ENCODE data around the gene EIF5. TPM values are rescaled to one million over a fixed set of nuclear protein-coding genes. Genes with fewer than 3 reads are reported as not detected.
A peak's percentile ranks its signal among the peaks of the same experiment; 100 is the strongest.

The EIF5 gene
- 266 TPM for total RNA-seq
- long read RNA-seq, full-length matches to known transcripts = 159 of 416 reads
- long read RNA-seq, partial matches to known transcripts = 199 of 416 reads
- long read RNA-seq, other reads (novel, unspliced or antisense) = 58 of 416 reads

- peak; percentile 96 to 97 for ATAC-seq
- DNase-seq = peak; percentile 99
- Histone ChIP-seq H3K36me3 (peaks cover 39% of the 10 kb centered on the region), H3K27me3 (ENCODE audit: low read depth) (no peaks in the 10 kb centered on the region), H3K27ac (peak within 1 kb of the TSS; percentile 100), H3K4me1 (peaks cover 41% of the 10 kb centered on the region), H3K9me3 (no peaks in the 10 kb centered on the region), H3K4me3 (peak within 1 kb of the TSS; percentile 93)
- TF ChIP-seq CTCF (IDR thresholded peaks at IDR 0.05) = no peak
- intact Hi-C loops (cut with DNase I) = no loop called here
These were observed at the start of gene EIF5 for GRCh38 chr14:103333754-103334643. TSS of gene EIF5 (plus strand) at chr14:103334237. CDS start at chr14:103335861, 1,624 bp downstream.

GRCh38 chr14:103284574-103285467, 49.2 kb upstream of the EIF5 start:
- DNase-seq (no peak), ATAC-seq (no peak)
- Histone ChIP-seq H3K9me3 (no peaks in the 10 kb centered on the region), H3K27ac (no peak overlapping the region), H3K4me1 (peaks cover under 1% of the 10 kb centered on the region), H3K36me3 (no peaks in the 10 kb centered on the region), H3K27me3 (ENCODE audit: low read depth) (peaks cover 31% of the 10 kb centered on the region), H3K4me3 (no peak overlapping the region)
- no peak for TF ChIP-seq CTCF (IDR thresholded peaks at IDR 0.05)
- intact Hi-C loops (cut with DNase I) = no loop called here

GRCh38 chr14:103286460-103286859, 47.6 kb upstream of the EIF5 start:
- Histone ChIP-seq H3K36me3 (no peaks in the 10 kb centered on the region), H3K9me3 (no peaks in the 10 kb centered on the region), H3K4me3 (no peak overlapping the region), H3K27me3 (ENCODE audit: low read depth) (peaks cover 17% of the 10 kb centered on the region), H3K27ac (no peak overlapping the region), H3K4me1 (no peaks in the 10 kb centered on the region)
- intact Hi-C loops (cut with DNase I) = no loop called here
- DNase-seq (no peak), ATAC-seq (no peak)
- no peak for TF ChIP-seq CTCF (IDR thresholded peaks at IDR 0.05)

GRCh38 chr14:103286968-103287850, 46.8 kb upstream of the EIF5 start:
- H3K4me3 ChIP-seq = no peak overlapping the region
- intact Hi-C loops (cut with DNase I) = no loop called here
- DNase-seq = no peak
- no peak for ATAC-seq
- H3K36me3 ChIP-seq = no peaks in the 10 kb centered on the region
- no peaks in the 10 kb centered on the region for H3K4me1 ChIP-seq
- TF ChIP-seq CTCF (IDR thresholded peaks at IDR 0.05) = no peak
- peaks cover 11% of the 10 kb centered on the region for H3K27me3 ChIP-seq (ENCODE audit: low read depth)
- H3K27ac ChIP-seq = no peak overlapping the region
- H3K9me3 ChIP-seq = no peaks in the 10 kb centered on the region
